Neural progenitor cell (in vitro differentiated cells): Measurements from ENCODE around the gene DNAH5. TPM values are rescaled to one million over a fixed set of nuclear protein-coding genes. Genes with fewer than 3 reads are reported as not detected.

Experiments used
- DNase-seq: peaks from one replicate; pipeline ENCODE4 v3.0.0-alpha.2; 2016; ENCODE audit warnings: low spot score
- H2AFZ ChIP-seq: fragments of 200-600 bp; sonication (generic); replicated peaks from 2 replicates; pipeline ENCODE4 v1.6.1; 2016; ENCODE audit warnings: antibody characterized with exemption
- H3F3A ChIP-seq: fragments of 200-600 bp; sonication (generic); 2 replicates; pipeline ENCODE4 v1.6.1; 2016; ENCODE audit warnings: antibody characterized with exemption, low read depth
- H3K27ac ChIP-seq: fragments of 200-600 bp; sonication (generic); 2 replicates; pipeline ENCODE4 v1.5.1; 2016; ENCODE audit warnings: mild to moderate bottlenecking
- H3K27me3 ChIP-seq: fragments of 200-600 bp; sonication (generic); 2 replicates; pipeline ENCODE4 v1.6.1; 2016; ENCODE audit warnings: mild to moderate bottlenecking, moderate library complexity
- H3K36me3 ChIP-seq: fragments of 200-600 bp; sonication (generic); 2 replicates; pipeline ENCODE4 v1.5.1; 2016
- H3K4me1 ChIP-seq: fragments of 200-600 bp; sonication (generic); 2 replicates; pipeline ENCODE4 v1.6.1; 2016; ENCODE audit warnings: mixed run types
- H3K4me2 ChIP-seq: fragments of 200-600 bp; sonication (generic); 2 replicates; pipeline ENCODE4 v1.6.1; 2016
- H3K4me3 ChIP-seq: fragments of 200-600 bp; sonication (generic); 2 replicates; pipeline ENCODE4 v1.5.1; 2016
- H3K79me2 ChIP-seq: fragments of 200-600 bp; sonication (generic); 2 replicates; pipeline ENCODE4 v1.6.1; 2016; ENCODE audit warnings: low read depth
- H3K9ac ChIP-seq: fragments of 200-600 bp; sonication (generic); 2 replicates; pipeline ENCODE4 v1.6.1; 2016
- H3K9me3 ChIP-seq: fragments of 200-600 bp; sonication (generic); 2 replicates; pipeline ENCODE4 v1.5.1; 2016; ENCODE audit warnings: low read depth
- H4K20me1 ChIP-seq: fragments of 200-600 bp; sonication (generic); 2 replicates; pipeline ENCODE4 v1.6.1; 2016; ENCODE audit warnings: low read depth
- H3K27ac Mint-ChIP-seq: 3 replicates; pipeline ENCODE4 v1.8.0; 2021; ENCODE audit warnings: mixed read lengths
- H3K27me3 Mint-ChIP-seq: 2 replicates; pipeline ENCODE4 v1.8.0; 2022; ENCODE audit warnings: low read depth, mild to moderate bottlenecking, inconsistent platforms, moderate library complexity, mixed read lengths; ENCODE audit not compliant: insufficient read depth
- H3K36me3 Mint-ChIP-seq: 3 replicates; pipeline ENCODE4 v1.8.0; 2021; ENCODE audit warnings: mixed read lengths
- H3K4me1 Mint-ChIP-seq: 3 replicates; pipeline ENCODE4 v1.8.0; 2021; ENCODE audit warnings: mixed read lengths
- H3K4me3 Mint-ChIP-seq: 3 replicates; pipeline ENCODE4 v1.8.0; 2021; ENCODE audit warnings: mild to moderate bottlenecking, moderate library complexity, mixed read lengths
- H3K9me3 Mint-ChIP-seq: 3 replicates; pipeline ENCODE4 v1.8.0; 2020; ENCODE audit warnings: mixed read lengths
- EZH2 ChIP-seq: fragments of 200-600 bp; sonication (generic); IDR thresholded peaks from 2 replicates; pipeline ENCODE4 v1.6.1; 2017; ENCODE audit warnings: antibody characterized with exemption, mild to moderate bottlenecking, moderate library complexity
- EZH2phosphoT487 ChIP-seq: fragments of 200-600 bp; sonication (generic); IDR thresholded peaks from 2 replicates; pipeline ENCODE4 v1.6.1; 2017; ENCODE audit warnings: antibody characterized with exemption
- total RNA-seq: library from RNA; depleted of rRNA; stranded (reverse); fragments of >200 nt; gene quantifications from 2 replicates; pipeline ENCODE4 v1.2.3, GENCODE V29; 2015; ENCODE audit warnings: low replicate concordance
- TF ChIP-seq, protein P1 (sequence below): fragments of 200-600 bp; sonication (generic); IDR thresholded peaks from 2 replicates; pipeline ENCODE4 v1.5.1; 2017; ENCODE audit warnings: antibody characterized with exemption, mild to moderate bottlenecking

The DNAH5 gene
- total RNA-seq, 1 donor from 2014 or later: 0.39 TPM

DNA sequence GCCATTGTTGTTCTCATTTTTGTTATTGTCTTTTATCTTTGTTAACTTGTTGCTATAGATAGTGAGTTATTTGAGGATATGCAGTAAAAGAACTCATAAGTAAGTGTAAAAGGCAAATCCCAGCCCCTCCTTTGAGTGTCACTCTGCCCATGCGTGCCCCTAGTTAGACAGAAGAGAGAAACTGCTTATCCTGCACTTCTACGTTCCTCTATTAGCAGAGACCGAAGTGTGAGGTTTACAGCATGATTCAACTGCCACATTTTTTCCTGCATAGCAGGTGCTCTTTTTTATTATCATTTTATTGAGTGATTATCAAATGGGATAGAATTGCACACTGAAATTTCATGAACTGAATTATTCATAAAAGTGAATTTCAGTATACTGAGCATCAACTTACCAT, 12.0 kb upstream of the DNAH5 start:
- no peak overlapping the region for H3K27ac ChIP-seq
- H3K36me3 ChIP-seq: no peaks in the 10 kb centered on the region
- H3K4me3 ChIP-seq: no peak overlapping the region
- H3K27me3 ChIP-seq: no peaks in the 10 kb centered on the region
- no peak for DNase-seq
- H3K4me3 Mint-ChIP-seq: no peak overlapping the region
- H3K27ac Mint-ChIP-seq: no peak overlapping the region
- H4K20me1 ChIP-seq: no peaks in the 10 kb centered on the region
- no peaks in the 10 kb centered on the region for H3K79me2 ChIP-seq
- H3K9me3 Mint-ChIP-seq: no peaks in the 10 kb centered on the region
- no peaks in the 10 kb centered on the region for H3K4me1 Mint-ChIP-seq
- no peak overlapping the region for H3K4me2 ChIP-seq
- TF ChIP-seq EZH2phosphoT487 (no peak), EZH2 (no peak)
- TF ChIP-seq, protein P1, sequence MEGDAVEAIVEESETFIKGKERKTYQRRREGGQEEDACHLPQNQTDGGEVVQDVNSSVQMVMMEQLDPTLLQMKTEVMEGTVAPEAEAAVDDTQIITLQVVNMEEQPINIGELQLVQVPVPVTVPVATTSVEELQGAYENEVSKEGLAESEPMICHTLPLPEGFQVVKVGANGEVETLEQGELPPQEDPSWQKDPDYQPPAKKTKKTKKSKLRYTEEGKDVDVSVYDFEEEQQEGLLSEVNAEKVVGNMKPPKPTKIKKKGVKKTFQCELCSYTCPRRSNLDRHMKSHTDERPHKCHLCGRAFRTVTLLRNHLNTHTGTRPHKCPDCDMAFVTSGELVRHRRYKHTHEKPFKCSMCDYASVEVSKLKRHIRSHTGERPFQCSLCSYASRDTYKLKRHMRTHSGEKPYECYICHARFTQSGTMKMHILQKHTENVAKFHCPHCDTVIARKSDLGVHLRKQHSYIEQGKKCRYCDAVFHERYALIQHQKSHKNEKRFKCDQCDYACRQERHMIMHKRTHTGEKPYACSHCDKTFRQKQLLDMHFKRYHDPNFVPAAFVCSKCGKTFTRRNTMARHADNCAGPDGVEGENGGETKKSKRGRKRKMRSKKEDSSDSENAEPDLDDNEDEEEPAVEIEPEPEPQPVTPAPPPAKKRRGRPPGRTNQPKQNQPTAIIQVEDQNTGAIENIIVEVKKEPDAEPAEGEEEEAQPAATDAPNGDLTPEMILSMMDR: no peak
- no peaks in the 10 kb centered on the region for H3K9me3 ChIP-seq
- peak overlapping the region; percentile 19 for H2AFZ ChIP-seq
- H3K36me3 Mint-ChIP-seq: no peaks in the 10 kb centered on the region
- H3K27me3 Mint-ChIP-seq: no peaks in the 10 kb centered on the region
- H3K9ac ChIP-seq: no peak overlapping the region
- no peaks in the 10 kb centered on the region for H3F3A ChIP-seq
- H3K4me1 ChIP-seq: no peaks in the 10 kb centered on the region

- Histone ChIP-seq H3K4me1 (no peaks in the 10 kb centered on the region), H3K4me3 (no peak overlapping the region), H3K9ac (no peak overlapping the region), H3K27ac (no peak overlapping the region), H4K20me1 (no peaks in the 10 kb centered on the region), H3K27me3 (no peaks in the 10 kb centered on the region), H3K4me2 (no peak overlapping the region), H3K9me3 (no peaks in the 10 kb centered on the region), H3K36me3 (no peaks in the 10 kb centered on the region), H3K79me2 (no peaks in the 10 kb centered on the region), H2AFZ (no peak overlapping the region), H3F3A (no peaks in the 10 kb centered on the region)
- no peaks in the 10 kb centered on the region for H3K9me3 Mint-ChIP-seq
- TF ChIP-seq EZH2 (no peak), EZH2phosphoT487 (no peak)
- TF ChIP-seq, protein P1: no peak
- no peak overlapping the region for H3K27ac Mint-ChIP-seq
- H3K36me3 Mint-ChIP-seq: no peaks in the 10 kb centered on the region
- no peaks in the 10 kb centered on the region for H3K4me1 Mint-ChIP-seq
- no peak for DNase-seq
- H3K27me3 Mint-ChIP-seq: no peaks in the 10 kb centered on the region
- no peak overlapping the region for H3K4me3 Mint-ChIP-seq
Observed at GRCh38 chr5:13955896-13956295, 11.4 kb upstream of the DNAH5 start.

DNA sequence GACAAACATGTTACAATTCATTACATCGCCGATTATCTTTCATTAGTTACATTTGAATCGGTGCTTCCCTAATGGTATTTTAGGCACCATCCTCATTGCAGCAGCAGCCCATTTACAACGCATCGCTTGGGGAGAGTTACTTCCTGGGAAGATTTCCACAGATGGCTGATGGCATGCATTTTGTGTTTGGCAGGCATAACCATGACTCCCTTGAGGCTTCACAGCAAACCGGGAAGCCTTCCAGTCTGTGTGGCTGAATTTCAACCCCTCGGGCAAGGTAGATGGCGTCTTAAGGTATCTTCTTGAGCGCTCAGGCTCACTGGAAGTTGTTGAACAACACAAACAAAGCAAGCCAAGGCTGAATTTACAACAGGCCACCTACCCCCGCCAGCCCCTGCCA, 1.6 kb upstream of the DNAH5 start:
- no peaks in the 10 kb centered on the region for H3K36me3 Mint-ChIP-seq
- no peak overlapping the region for H2AFZ ChIP-seq
- H3K27me3 ChIP-seq: peaks cover 29% of the 10 kb centered on the region
- no peak overlapping the region for H3K9ac ChIP-seq
- no peaks in the 10 kb centered on the region for H3K9me3 ChIP-seq
- no peak for DNase-seq
- no peak overlapping the region for H3K27ac ChIP-seq
- H3K27me3 Mint-ChIP-seq: peaks cover 4% of the 10 kb centered on the region
- H3K4me2 ChIP-seq: no peak overlapping the region
- no peaks in the 10 kb centered on the region for H3K79me2 ChIP-seq
- H3K4me3 ChIP-seq: no peak overlapping the region
- peaks cover 23% of the 10 kb centered on the region for H3K4me1 Mint-ChIP-seq
- TF ChIP-seq EZH2 (no peak), EZH2phosphoT487 (no peak)
- TF ChIP-seq, protein P1: no peak
- no peak overlapping the region for H3K27ac Mint-ChIP-seq
- H3K4me3 Mint-ChIP-seq: no peak overlapping the region
- H3K36me3 ChIP-seq: no peaks in the 10 kb centered on the region
- H3K9me3 Mint-ChIP-seq: no peaks in the 10 kb centered on the region
- H3K4me1 ChIP-seq: peaks cover 7% of the 10 kb centered on the region
- H3F3A ChIP-seq: peaks cover 18% of the 10 kb centered on the region
- H4K20me1 ChIP-seq: no peaks in the 10 kb centered on the region

DNA sequence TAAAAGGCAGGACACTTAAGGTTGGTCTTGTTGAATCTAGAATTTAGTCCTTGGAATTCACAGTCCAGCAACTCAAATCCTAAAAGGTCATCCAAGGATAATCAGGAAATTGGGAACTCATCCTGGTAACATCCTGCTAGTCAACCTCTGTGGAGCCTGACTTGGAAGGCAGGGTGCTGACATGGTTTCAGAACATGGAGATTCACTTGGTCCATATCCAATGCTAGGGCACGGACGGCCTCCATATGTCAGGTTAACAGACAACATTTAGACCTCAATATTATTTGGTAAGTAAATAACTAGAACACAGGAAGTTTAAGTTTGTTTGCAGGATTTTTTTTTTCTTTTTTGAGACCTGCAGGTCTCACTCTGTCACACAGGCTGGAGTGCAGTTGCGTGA, 783 bp upstream of the DNAH5 start:
- DNase-seq: no peak
- Histone ChIP-seq H3K36me3 (no peaks in the 10 kb centered on the region), H3F3A (peaks cover 23% of the 10 kb centered on the region), H3K4me3 (no peak overlapping the region), H3K79me2 (no peaks in the 10 kb centered on the region), H3K4me2 (no peak overlapping the region), H3K9ac (no peak overlapping the region), H3K4me1 (peaks cover 7% of the 10 kb centered on the region), H3K27ac (no peak overlapping the region), H3K9me3 (no peaks in the 10 kb centered on the region), H4K20me1 (no peaks in the 10 kb centered on the region), H3K27me3 (peaks cover 37% of the 10 kb centered on the region), H2AFZ (no peak overlapping the region)
- Mint-ChIP-seq H3K36me3 (no peaks in the 10 kb centered on the region), H3K4me1 (peaks cover 23% of the 10 kb centered on the region), H3K27ac (no peak overlapping the region), H3K4me3 (no peak overlapping the region), H3K27me3 (peaks cover 4% of the 10 kb centered on the region), H3K9me3 (no peaks in the 10 kb centered on the region)
- TF ChIP-seq EZH2phosphoT487 (no peak), EZH2 (no peak)
- TF ChIP-seq, protein P1: no peak
